B cell (primary cell): ENCODE results near the gene SLC29A3.

Experiments used
- CTCF ChIP-seq: fragments of 200-600 bp; IDR thresholded peaks from one replicate; pipeline ENCODE4 v1.8.0; 2022; ENCODE audit warnings: antibody characterized with exemption, mild to moderate bottlenecking
- EZH2 ChIP-seq: IDR thresholded peaks from 2 replicates; pipeline ENCODE4 v1.6.1; 2012; ENCODE audit warnings: borderline replicate concordance, low read depth, mild to moderate bottlenecking, moderate library complexity, low read length; ENCODE audit not compliant: insufficient read depth, poor library complexity, severe bottlenecking

DNA sequence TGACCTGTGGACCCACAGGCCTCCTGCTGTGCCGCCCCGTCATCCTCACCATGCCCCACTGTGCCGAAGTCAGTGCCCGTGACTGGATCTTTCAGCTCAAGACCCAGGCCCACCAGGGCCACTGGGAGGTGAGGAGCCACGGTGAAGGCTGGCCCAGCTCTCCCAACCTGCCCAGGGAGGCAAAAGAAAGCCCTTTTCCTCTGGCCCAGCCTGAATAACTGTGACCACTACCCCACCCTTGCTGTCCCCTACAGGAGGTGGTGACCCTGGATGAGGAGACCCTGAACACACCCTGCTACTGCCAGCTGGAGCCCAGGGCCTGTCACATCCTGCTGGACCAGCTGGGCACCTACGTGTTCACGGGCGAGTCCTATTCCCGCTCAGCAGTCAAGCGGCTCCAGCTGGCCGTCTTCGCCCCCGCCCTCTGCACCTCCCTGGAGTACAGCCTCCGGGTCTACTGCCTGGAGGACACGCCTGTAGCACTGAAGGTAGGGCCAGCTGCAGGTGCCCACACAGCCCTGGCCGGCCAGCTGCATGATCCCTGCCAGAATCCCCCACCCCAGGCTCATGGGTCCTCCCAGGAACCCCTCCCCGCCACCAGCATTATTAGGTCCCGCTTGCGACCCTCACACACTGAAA lies 25.5 kb upstream of the SLC29A3 start:
- TF ChIP-seq CTCF (no peak), EZH2 (no peak)
